HepG2 (cell line): ENCODE data around the gene MYD88. TPM values are rescaled to one million over a fixed set of nuclear protein-coding genes. Genes with fewer than 3 reads are reported as not detected.

Source experiments
- ARNTL ChIP-seq: sonication (generic); formaldehyde crosslinking; IDR thresholded peaks from 2 replicates; pipeline ENCODE4 v1.4.0; 2020; ENCODE audit warnings: mild to moderate bottlenecking, missing genetic modification reagents
- BRD4 ChIP-seq: sonication (generic); formaldehyde crosslinking; IDR thresholded peaks from 2 replicates; pipeline ENCODE4 v1.4.0; 2020; ENCODE audit warnings: missing genetic modification reagents
- CEBPB ChIP-seq: IDR thresholded peaks from 2 replicates; pipeline ENCODE4 v1.6.1; 2011; ENCODE audit warnings: low read depth, low read length, improper control_type of control experiment, borderline replicate concordance
- CHCHD3 ChIP-seq: sonication (generic); formaldehyde crosslinking; IDR thresholded peaks from 2 replicates; pipeline ENCODE4 v1.8.0; 2022; ENCODE audit warnings: mild to moderate bottlenecking, missing genetic modification reagents, moderate library complexity
- JUNB ChIP-seq: sonication (generic); formaldehyde crosslinking; IDR thresholded peaks from 2 replicates; pipeline ENCODE4 v1.8.0; 2022; ENCODE audit warnings: missing genetic modification reagents, mild to moderate bottlenecking, borderline replicate concordance
- LCORL ChIP-seq, 2 experiments: fragments of 450-650 bp in 1 of 2; sonication (generic) in 1 of 2; formaldehyde crosslinking in 1 of 2; IDR thresholded peaks; 2 replicates each; pipeline versions ENCODE4 v1.5.0 to v1.6.1; 2017 to 2020; ENCODE audit warnings: antibody characterized with exemption in 1 of 2, missing genetic modification reagents in 1 of 2
- MEIS2 ChIP-seq: sonication (generic); formaldehyde crosslinking; IDR thresholded peaks from 2 replicates; pipeline ENCODE4 v1.9.0; 2021; ENCODE audit warnings: mild to moderate bottlenecking, missing genetic modification reagents
- NFYC ChIP-seq: IDR thresholded peaks from 2 replicates; pipeline ENCODE4 v1.6.1; 2016; ENCODE audit warnings: missing genetic modification reagents, missing compliant biosample characterization
- PCBP2 ChIP-seq: fragments of 200-400 bp; formaldehyde crosslinking; optimal IDR thresholded peaks from 2 replicates; pipeline ENCODE3; 2018; ENCODE audit warnings: low read length, low read depth; ENCODE audit not compliant: poor library complexity, severe bottlenecking
- SALL2 ChIP-seq: sonication (generic); formaldehyde crosslinking; IDR thresholded peaks from 2 replicates; pipeline ENCODE4 v1.8.1; 2023; ENCODE audit warnings: mild to moderate bottlenecking, missing genetic modification reagents, inconsistent platforms
- SMAD3 ChIP-seq: sonication (generic); formaldehyde crosslinking; IDR thresholded peaks from 2 replicates; pipeline ENCODE4 v1.4.0; 2020; ENCODE audit warnings: missing genetic modification reagents
- SP2 ChIP-seq: sonication (generic); formaldehyde crosslinking; IDR thresholded peaks from 2 replicates; pipeline ENCODE4 v1.5.1; 2020; ENCODE audit warnings: mild to moderate bottlenecking, missing genetic modification reagents
- ZBTB7B ChIP-seq: sonication (generic); formaldehyde crosslinking; IDR thresholded peaks from 2 replicates; pipeline ENCODE4 v1.4.0; 2020; ENCODE audit warnings: missing genetic modification reagents
- ZC3H13 ChIP-seq: sonication (generic); formaldehyde crosslinking; IDR thresholded peaks from 2 replicates; pipeline ENCODE4 v1.8.1; 2023; ENCODE audit warnings: mild to moderate bottlenecking, missing genetic modification reagents, moderate library complexity
- ZFAT ChIP-seq: sonication (generic); formaldehyde crosslinking; conservative IDR thresholded peaks from 2 replicates; pipeline ENCODE4 v1.8.1; 2023; ENCODE audit warnings: missing genetic modification reagents, inconsistent platforms
- ZNF510 ChIP-seq: sonication (generic); formaldehyde crosslinking; IDR thresholded peaks from 2 replicates; pipeline ENCODE4 v1.4.0; 2020; ENCODE audit warnings: low read depth, mild to moderate bottlenecking, missing genetic modification reagents
- ZNF577 ChIP-seq: sonication (generic); formaldehyde crosslinking; IDR thresholded peaks from 2 replicates; pipeline ENCODE4 v1.4.0; 2020; ENCODE audit warnings: mild to moderate bottlenecking, low read depth, missing genetic modification reagents, borderline replicate concordance
- ZNF644 ChIP-seq: IDR thresholded peaks from 2 replicates; pipeline ENCODE4 v1.6.1; 2016; ENCODE audit warnings: low read depth
- ZNF652 ChIP-seq: IDR thresholded peaks from 2 replicates; pipeline ENCODE4 v1.6.1; 2016; ENCODE audit warnings: low read depth, borderline replicate concordance
- ZNF672 ChIP-seq: sonication (generic); formaldehyde crosslinking; IDR thresholded peaks from 2 replicates; pipeline ENCODE4 v1.8.1; 2022; ENCODE audit warnings: missing genetic modification reagents
- ZNF761 ChIP-seq: sonication (generic); formaldehyde crosslinking; conservative IDR thresholded peaks from 2 replicates; pipeline ENCODE4 v1.4.0; 2020; ENCODE audit warnings: mild to moderate bottlenecking, missing genetic modification reagents
- ZNF781 ChIP-seq: sonication (generic); formaldehyde crosslinking; IDR thresholded peaks from 2 replicates; pipeline ENCODE4 v1.5.1; 2020; ENCODE audit warnings: borderline replicate concordance, mild to moderate bottlenecking, missing genetic modification reagents; ENCODE audit errors: not compliant biosample characterization
- ZNF841 ChIP-seq: sonication (generic); formaldehyde crosslinking; IDR thresholded peaks from 2 replicates; pipeline ENCODE4 v1.8.1; 2023; ENCODE audit warnings: missing genetic modification reagents, borderline replicate concordance
- ZNF879 ChIP-seq: sonication (generic); formaldehyde crosslinking; IDR thresholded peaks from 2 replicates; pipeline ENCODE4 v1.8.1; 2023; ENCODE audit warnings: missing genetic modification reagents
- ZSCAN29 ChIP-seq: sonication (generic); formaldehyde crosslinking; conservative IDR thresholded peaks from 2 replicates; pipeline ENCODE4 v1.4.0; 2020; ENCODE audit warnings: mild to moderate bottlenecking, missing genetic modification reagents
- polyA plus RNA-seq, 8 experiments: library from polyadenylated mRNA; depleted of rRNA in 3 of 8; stranded (reverse) in 7 of 8; unstranded in 1 of 8; fragments of >200 nt; fragmentation: Illumina TruSeq in 4 of 8; extraction: Trizol in 4 of 8; gene quantifications; 2 replicates each; pipeline versions ENCODE4 v1.2.1 to v1.2.3, GENCODE V29; 2011 to 2016; ENCODE audit warnings: low read depth in 4 of 8, missing spikeins in 1 of 8, mixed read lengths in 1 of 8; ENCODE audit not compliant: insufficient read depth in 1 of 8
- total RNA-seq, 5 experiments: library from RNA; depleted of rRNA; stranded (reverse); fragments of >200 nt; fragmentation: Illumina TruSeq; extraction: Trizol; gene quantifications; 2 replicates each; pipeline ENCODE4 v1.2.3, GENCODE V29; 2016; ENCODE audit warnings: low read depth in 1 of 5
- TF ChIP-seq, protein P1 (sequence below): sonication (generic); formaldehyde crosslinking; IDR thresholded peaks from 2 replicates; pipeline ENCODE4 v1.5.0; 2020; ENCODE audit warnings: mild to moderate bottlenecking, low read depth, missing genetic modification reagents, borderline replicate concordance
- TF ChIP-seq, protein P2 (sequence below): sonication (generic); formaldehyde crosslinking; IDR thresholded peaks from 2 replicates; pipeline ENCODE4 v1.5.0; 2020; ENCODE audit warnings: missing genetic modification reagents
- TF ChIP-seq, protein P3 (sequence below): sonication (generic); formaldehyde crosslinking; IDR thresholded peaks from 2 replicates; pipeline ENCODE4 v1.5.0; 2020; ENCODE audit warnings: missing genetic modification reagents, mild to moderate bottlenecking, borderline replicate concordance

Gene MYD88
- total and polyA plus RNA-seq, 2 of the 13 experiments (the other 11 are each of a cell fraction or from before 2014, with no cell fraction given) = 7.6 to 32.7 TPM

DNA sequence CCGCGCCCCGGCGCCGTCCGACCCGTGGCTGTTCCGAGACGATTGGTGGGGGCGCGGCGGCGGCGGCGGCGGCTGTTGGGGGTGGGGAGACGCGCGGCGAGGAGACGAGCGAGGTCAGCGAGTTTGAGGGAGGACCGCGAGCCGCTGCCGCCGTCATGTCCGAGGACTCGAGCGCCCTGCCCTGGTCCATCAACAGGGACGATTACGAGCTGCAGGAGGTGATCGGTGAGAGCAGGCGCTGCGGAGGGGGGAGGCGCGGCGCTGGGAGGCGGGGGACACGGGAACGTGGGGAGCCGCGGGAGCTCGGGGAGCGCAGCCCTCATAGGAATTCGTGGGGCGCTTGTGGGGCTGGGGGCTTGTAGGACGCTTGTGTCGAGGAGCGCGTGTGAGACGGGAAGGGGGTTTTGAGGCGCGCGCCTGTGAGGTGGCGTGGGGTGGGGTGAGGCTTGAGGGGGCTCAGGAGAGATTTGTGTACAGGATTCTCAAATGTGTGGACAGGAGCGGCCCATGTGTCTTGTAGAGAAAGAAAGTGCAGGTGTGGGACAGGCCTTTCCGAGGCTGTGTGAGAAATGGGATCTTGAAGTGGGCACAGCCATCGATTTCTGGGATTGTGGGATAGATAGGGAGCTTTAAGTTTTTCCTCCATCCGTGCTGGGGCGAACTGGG, 27.4 kb downstream of the MYD88 start (continued):
- TF ChIP-seq, protein P1, sequence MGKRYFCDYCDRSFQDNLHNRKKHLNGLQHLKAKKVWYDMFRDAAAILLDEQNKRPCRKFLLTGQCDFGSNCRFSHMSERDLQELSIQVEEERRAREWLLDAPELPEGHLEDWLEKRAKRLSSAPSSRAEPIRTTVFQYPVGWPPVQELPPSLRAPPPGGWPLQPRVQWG (CRISPR knock-in tag) = no peak
- TF ChIP-seq ZNF879 (CRISPR knock-in tag) (no peak), ZNF672 (CRISPR knock-in tag) (peak; percentile 47; the same call in 1 of the 2 replicates), ZNF761 (no peak), JUNB (CRISPR knock-in tag) (no peak), NFYC (no peak), ARNTL (CRISPR knock-in tag) (0 out of 2 replicates have a peak, but pooled peaks have one; percentile 6), ZNF781 (CRISPR knock-in tag) (no peak), ZC3H13 (CRISPR knock-in tag) (peak; percentile 90), ZNF510 (CRISPR knock-in tag) (no peak), MEIS2 (CRISPR knock-in tag) (no peak), ZBTB7B (CRISPR knock-in tag) (no peak; the same call in 1 of the 2 replicates), CEBPB (no peak), ZSCAN29 (peak; percentile 78), ZNF644 (no peak), SALL2 (no peak), ZNF577 (CRISPR knock-in tag) (no peak), ZNF652 (no peak), LCORL (IDR thresholded peaks at IDR 0.05) (no peak), LCORL (CRISPR knock-in tag; IDR thresholded peaks at IDR 0.05) (peak; percentile 12; the same call in 1 of the 2 replicates), BRD4 (CRISPR knock-in tag) (no peak), SMAD3 (CRISPR knock-in tag) (no peak), CHCHD3 (CRISPR knock-in tag) (peak; percentile 7; the same call in 1 of the 2 replicates), PCBP2 (no peak), ZNF841 (CRISPR knock-in tag) (0 out of 2 replicates have a peak, but pooled peaks have one; percentile 41), SP2 (CRISPR knock-in tag) (no peak), ZFAT (CRISPR knock-in tag) (no peak)
- TF ChIP-seq, protein P2, sequence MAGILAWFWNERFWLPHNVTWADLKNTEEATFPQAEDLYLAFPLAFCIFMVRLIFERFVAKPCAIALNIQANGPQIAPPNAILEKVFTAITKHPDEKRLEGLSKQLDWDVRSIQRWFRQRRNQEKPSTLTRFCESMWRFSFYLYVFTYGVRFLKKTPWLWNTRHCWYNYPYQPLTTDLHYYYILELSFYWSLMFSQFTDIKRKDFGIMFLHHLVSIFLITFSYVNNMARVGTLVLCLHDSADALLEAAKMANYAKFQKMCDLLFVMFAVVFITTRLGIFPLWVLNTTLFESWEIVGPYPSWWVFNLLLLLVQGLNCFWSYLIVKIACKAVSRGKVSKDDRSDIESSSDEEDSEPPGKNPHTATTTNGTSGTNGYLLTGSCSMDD (CRISPR knock-in tag) = no peak
- TF ChIP-seq, protein P3, sequence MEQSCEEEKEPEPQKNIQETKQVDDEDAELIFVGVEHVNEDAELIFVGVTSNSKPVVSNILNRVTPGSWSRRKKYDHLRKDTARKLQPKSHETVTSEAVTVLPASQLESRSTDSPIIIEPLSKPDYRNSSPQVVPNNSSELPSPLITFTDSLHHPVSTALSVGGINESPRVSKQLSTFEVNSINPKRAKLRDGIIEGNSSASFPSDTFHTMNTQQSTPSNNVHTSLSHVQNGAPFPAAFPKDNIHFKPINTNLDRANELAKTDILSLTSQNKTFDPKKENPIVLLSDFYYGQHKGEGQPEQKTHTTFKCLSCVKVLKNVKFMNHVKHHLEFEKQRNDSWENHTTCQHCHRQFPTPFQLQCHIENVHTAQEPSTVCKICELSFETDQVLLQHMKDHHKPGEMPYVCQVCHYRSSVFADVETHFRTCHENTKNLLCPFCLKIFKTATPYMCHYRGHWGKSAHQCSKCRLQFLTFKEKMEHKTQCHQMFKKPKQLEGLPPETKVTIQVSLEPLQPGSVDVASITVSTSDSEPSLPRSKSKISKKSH (CRISPR knock-in tag) = no peak
